GM12892 (cell line): Measurements from ENCODE around the gene DDX10.

Experiments
- POLR2A ChIP-seq: IDR thresholded peaks from 2 replicates; pipeline ENCODE4 v1.6.1; 2011; ENCODE audit warnings: low read depth, low read length, control low read depth
- TAF1 ChIP-seq: IDR thresholded peaks from 2 replicates; pipeline ENCODE4 v1.6.1; 2011; ENCODE audit warnings: low read depth, mild to moderate bottlenecking, control low read depth, low read length, borderline replicate concordance

- no peak for TF ChIP-seq TAF1
- TF ChIP-seq POLR2A, result no peak
Observed at GRCh38 chr11:108985945-108986279, 321.0 kb downstream of the DDX10 start.
